CD4-positive, alpha-beta T cell treated with Interleukin-21 for 1 hour (primary cell): ENCODE data around the gene PDE4B.

Experiments
- DNase-seq: peaks from one replicate; pipeline ENCODE4 v3.0.0-alpha.2; 2020

The PDE4B gene

GRCh38 chr1:65890201-65890843, 97.6 kb downstream of the PDE4B start:
- no peak for DNase-seq

- DNase-seq: no peak
Observed at GRCh38 chr1:65894738-65895605, 102.3 kb downstream of the PDE4B start.

GRCh38 chr1:65896721-65897120, 104.0 kb downstream of the PDE4B start:
- DNase-seq: no peak

- DNase-seq: no peak
Observed at GRCh38 chr1:65897485-65897884, 104.8 kb downstream of the PDE4B start.

GRCh38 chr1:65904681-65905083, 112.0 kb downstream of the PDE4B start:
- DNase-seq: no peak

GRCh38 chr1:65910432-65910831, 117.7 kb downstream of the PDE4B start:
- no peak for DNase-seq

GRCh38 chr1:65911679-65912078, 119.0 kb downstream of the PDE4B start:
- DNase-seq: no peak

- no peak for DNase-seq
Observed at GRCh38 chr1:65918564-65918963, 125.9 kb downstream of the PDE4B start.

- DNase-seq: no peak
Observed at GRCh38 chr1:65921446-65921845, 128.8 kb downstream of the PDE4B start.

GRCh38 chr1:65924471-65924870, 131.8 kb downstream of the PDE4B start:
- DNase-seq: no peak

- DNase-seq: no peak
Observed at GRCh38 chr1:65938506-65938905, 145.8 kb downstream of the PDE4B start.

- DNase-seq: no peak
Observed at GRCh38 chr1:65939191-65939590, 146.5 kb downstream of the PDE4B start.

GRCh38 chr1:65939636-65940035, 146.9 kb downstream of the PDE4B start:
- no peak for DNase-seq

GRCh38 chr1:65940126-65940525, 147.4 kb downstream of the PDE4B start:
- DNase-seq: no peak

GRCh38 chr1:65942476-65942875, 149.8 kb downstream of the PDE4B start:
- no peak for DNase-seq

GRCh38 chr1:65946376-65946775, 153.7 kb downstream of the PDE4B start:
- DNase-seq: no peak

- no peak for DNase-seq
Observed at GRCh38 chr1:65946960-65947359, 154.3 kb downstream of the PDE4B start.

GRCh38 chr1:65948609-65949229, 156.0 kb downstream of the PDE4B start:
- DNase-seq: no peak

GRCh38 chr1:65949230-65949626, 156.5 kb downstream of the PDE4B start:
- DNase-seq: no peak

GRCh38 chr1:65949933-65950332, 157.2 kb downstream of the PDE4B start:
- DNase-seq: no peak

GRCh38 chr1:65952696-65953095, 160.0 kb downstream of the PDE4B start:
- no peak for DNase-seq

- no peak for DNase-seq
Observed at GRCh38 chr1:65953170-65953569, 160.5 kb downstream of the PDE4B start.

GRCh38 chr1:65955071-65955470, 162.4 kb downstream of the PDE4B start:
- DNase-seq: no peak

- no peak for DNase-seq
Observed at GRCh38 chr1:65955503-65955902, 162.8 kb downstream of the PDE4B start.
